Vagina (tissue), 2 donors: Measurements from ENCODE around the gene KRTAP27-1. TPM values are rescaled to one million over a fixed set of nuclear protein-coding genes. Genes with fewer than 3 reads are reported as not detected.

Experiments used
- DNase-seq, 2 donors: peaks; one replicate each; pipeline ENCODE4 v3.0.0-alpha.2; 2017; ENCODE audit errors: extremely low spot score in 2 of 2
- H3K27ac ChIP-seq: fragments of 200-600 bp; sonication (generic); one replicate; pipeline ENCODE4 v1.5.1; 2019
- H3K27me3 ChIP-seq: fragments of 200-600 bp; sonication (generic); one replicate; pipeline ENCODE4 v1.5.1; 2019
- H3K36me3 ChIP-seq, 2 donors: fragments of 200-600 bp; sonication (generic); one replicate each; pipeline ENCODE4 v1.5.1; 2017 to 2019
- H3K4me1 ChIP-seq: fragments of 200-600 bp; sonication (generic); one replicate; pipeline ENCODE4 v1.5.1; 2019
- H3K4me3 ChIP-seq, 2 donors: fragments of 200-600 bp; sonication (generic); 1 replicate in 1 of 2; 2 replicates in 1 of 2; pipeline ENCODE4 v1.5.1; 2016 to 2019
- H3K9me3 ChIP-seq: fragments of 200-600 bp; sonication (generic); one replicate; pipeline ENCODE4 v1.5.1; 2019
- CTCF ChIP-seq, 3 experiments: fragments of 450-650 bp in 2 of 3; fragments of 200-600 bp in 1 of 3; sonication (generic) in 1 of 3; IDR thresholded peaks; one replicate each; pipeline ENCODE4 v1.5.1; 2017 to 2019; ENCODE audit warnings: antibody characterized with exemption in 3 of 3, mild to moderate bottlenecking in 2 of 3, moderate library complexity in 2 of 3
- POLR2A ChIP-seq, 2 donors: fragments of 450-650 bp; IDR thresholded peaks; one replicate each; pipeline ENCODE4 v1.6.1; 2017; ENCODE audit warnings: antibody characterized with exemption in 2 of 2, mild to moderate bottlenecking in 2 of 2, moderate library complexity in 2 of 2
- POLR2AphosphoS5 ChIP-seq, 2 donors: sonication (generic); formaldehyde crosslinking; IDR thresholded peaks; one replicate each; pipeline ENCODE4 v1.9.0; 2017; ENCODE audit warnings: antibody characterized with exemption in 2 of 2, mild to moderate bottlenecking in 2 of 2, low read depth in 1 of 2; ENCODE audit not compliant: insufficient read depth in 1 of 2
- intact Hi-C: fragments of 100-400 bp; cut with DNase I; formaldehyde crosslinking; loops from one replicate; pipeline ENCODE4 v1.15.1; 2023
- total RNA-seq: library from RNA; depleted of rRNA; stranded (reverse); fragments of >200 nt; gene quantifications from one replicate; pipeline ENCODE4 v1.2.3, GENCODE V29; 2016

KRTAP27-1 gene, protein sequence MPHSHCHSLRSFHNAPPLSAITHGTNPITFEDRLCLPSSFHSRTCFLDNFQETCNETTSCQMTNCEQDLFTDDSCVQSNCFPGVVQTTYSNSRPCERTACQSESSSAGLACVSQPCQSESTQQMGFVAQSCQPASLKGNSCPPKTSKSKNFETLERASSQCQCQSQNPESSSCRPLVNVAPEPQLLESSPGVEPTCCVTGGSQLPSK
- not detected for total RNA-seq

- TF ChIP-seq POLR2AphosphoS5 (IDR thresholded peaks at IDR 0.05; ENCODE audit: insufficient read depth in 1 of 2, low read depth in 1 of 2) = no peak
- no peak for TF ChIP-seq CTCF (IDR thresholded peaks at IDR 0.05)
- TF ChIP-seq POLR2A (IDR thresholded peaks at IDR 0.05) = no peak
- no peak for DNase-seq
- intact Hi-C loops = no loop called here
- Histone ChIP-seq H3K36me3 (no peaks in the 10 kb centered on the region), H3K9me3 (no peaks in the 10 kb centered on the region), H3K27ac (no peak within 1 kb of the TSS), H3K4me1 (no peaks in the 10 kb centered on the region), H3K27me3 (no peaks in the 10 kb centered on the region), H3K4me3 (no peak within 1 kb of the TSS)
These were observed at the start of gene KRTAP27-1 for GRCh38 chr21:30337276-30337744. Gene KRTAP27-1, minus strand, starts transcription at chr21:30337694. Its CDS starts 26 bp downstream, at chr21:30337668.

DNA sequence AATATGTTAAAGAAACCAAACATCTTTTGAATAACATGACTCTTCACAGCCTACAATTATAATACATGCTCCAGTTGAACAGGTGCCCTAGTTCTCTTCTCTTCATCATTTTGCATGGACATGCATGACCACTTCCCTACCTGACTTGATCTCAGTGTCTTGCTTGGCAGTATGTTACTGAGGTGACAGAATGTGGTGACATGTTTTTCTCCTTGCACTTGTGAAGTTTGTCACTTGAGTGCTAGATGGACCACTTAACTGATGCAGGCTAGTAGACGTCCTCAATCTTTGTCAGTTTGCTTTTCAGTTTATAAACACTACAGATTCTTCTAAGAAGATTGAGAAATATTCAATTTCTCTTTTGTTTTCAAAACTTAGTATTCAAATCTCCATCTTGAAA is 44.7 kb upstream of the KRTAP27-1 start:
- H3K4me1 ChIP-seq = no peaks in the 10 kb centered on the region
- H3K4me3 ChIP-seq = no peak overlapping the region
- intact Hi-C loops = no loop called here
- no peak overlapping the region for H3K27ac ChIP-seq
- no peaks in the 10 kb centered on the region for H3K9me3 ChIP-seq
- H3K36me3 ChIP-seq = no peaks in the 10 kb centered on the region
- no peak for TF ChIP-seq POLR2AphosphoS5 (IDR thresholded peaks at IDR 0.05; ENCODE audit: insufficient read depth in 1 of 2, low read depth in 1 of 2)
- TF ChIP-seq CTCF (IDR thresholded peaks at IDR 0.05) = no peak
- TF ChIP-seq POLR2A (IDR thresholded peaks at IDR 0.05) = no peak
- H3K27me3 ChIP-seq = no peaks in the 10 kb centered on the region
- DNase-seq = no peak

DNA sequence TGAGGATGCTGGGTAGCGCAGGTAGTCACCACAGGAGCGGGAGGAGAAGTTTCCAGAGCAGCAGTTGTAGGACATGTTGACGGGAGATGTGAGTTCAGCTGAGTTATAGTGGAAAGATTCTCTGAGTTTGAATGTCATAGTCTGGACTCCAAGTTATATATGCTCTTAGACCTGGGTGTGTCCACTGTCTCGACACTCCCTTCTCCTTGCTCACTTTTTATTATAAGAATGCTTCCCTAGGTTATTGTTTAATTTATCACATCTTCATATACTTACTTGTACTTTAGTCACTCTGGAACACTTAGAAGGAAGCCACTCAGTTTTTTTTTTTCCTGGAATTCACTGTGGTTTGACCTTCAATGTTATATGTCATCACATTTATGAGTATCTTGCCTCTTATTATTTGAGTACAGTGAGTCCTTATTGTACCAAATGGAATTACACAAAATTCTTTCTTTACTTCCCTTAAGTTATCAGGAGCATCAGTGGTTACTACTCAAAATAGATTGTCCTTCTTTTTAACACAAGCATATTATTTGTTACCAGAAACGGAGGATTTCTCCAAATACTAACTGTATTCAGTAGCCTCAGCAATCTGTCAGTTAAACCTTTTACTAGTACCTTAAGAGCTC is 34.8 kb upstream of the KRTAP27-1 start, which contains the start of gene KRTAP13-2:
Gene KRTAP13-2, minus strand, starts transcription at position 133 of the 632 bp plus-strand sequence. Its CDS starts 58 bp downstream, at position 75.
- intact Hi-C loops = no loop called here
- DNase-seq = no peak
- Histone ChIP-seq H3K27ac (no peak within 1 kb of the TSS), H3K4me1 (no peaks in the 10 kb centered on the region), H3K36me3 (no peaks in the 10 kb centered on the region), H3K9me3 (no peaks in the 10 kb centered on the region), H3K4me3 (no peak within 1 kb of the TSS), H3K27me3 (no peaks in the 10 kb centered on the region)
- TF ChIP-seq POLR2A (IDR thresholded peaks at IDR 0.05) (no peak), CTCF (IDR thresholded peaks at IDR 0.05) (no peak), POLR2AphosphoS5 (IDR thresholded peaks at IDR 0.05; ENCODE audit: insufficient read depth in 1 of 2, low read depth in 1 of 2) (no peak)

GRCh38 chr21:30355906-30356305 is 18.4 kb upstream of the KRTAP27-1 start:
- H3K27ac ChIP-seq = no peak overlapping the region
- no peaks in the 10 kb centered on the region for H3K9me3 ChIP-seq
- no peaks in the 10 kb centered on the region for H3K4me1 ChIP-seq
- TF ChIP-seq POLR2AphosphoS5 (IDR thresholded peaks at IDR 0.05; ENCODE audit: insufficient read depth in 1 of 2, low read depth in 1 of 2) = no peak
- TF ChIP-seq POLR2A (IDR thresholded peaks at IDR 0.05) = no peak
- TF ChIP-seq CTCF (IDR thresholded peaks at IDR 0.05) = no peak
- H3K27me3 ChIP-seq = no peaks in the 10 kb centered on the region
- no peak for DNase-seq
- intact Hi-C loops = no loop called here
- no peaks in the 10 kb centered on the region for H3K36me3 ChIP-seq
- H3K4me3 ChIP-seq = no peak overlapping the region
